Stimulated activated naive CD8-positive, alpha-beta T cell treated with anti-CD3 and anti-CD28 coated beads, Interleukin-15, amount 100 ng/mL, for 72 hours (primary cell): Measurements from ENCODE around the gene THSD7A.

ENCODE experiments used
- ATAC-seq: fragments of 150-1000 bp; cut with Tn5 transposase; 2 replicates; pipeline ENCODE4 v1.10.0; 2021; ENCODE audit warnings: mild to moderate bottlenecking, moderate library complexity
- DNase-seq, 2 donors: peaks; one replicate each; pipeline ENCODE4 v3.0.0; 2021 to 2022
- H3K27ac Mint-ChIP-seq, 2 donors: one replicate each; pipeline ENCODE4 v1.8.0; 2022; ENCODE audit warnings: mild to moderate bottlenecking in 2 of 2, mixed read lengths in 2 of 2, moderate library complexity in 2 of 2
- H3K27me3 Mint-ChIP-seq: one replicate; pipeline ENCODE4 v1.8.0; 2022; ENCODE audit warnings: mixed read lengths
- H3K4me1 Mint-ChIP-seq: one replicate; pipeline ENCODE4 v1.8.0; 2022; ENCODE audit warnings: mild to moderate bottlenecking, mixed read lengths
- H3K4me3 Mint-ChIP-seq, 2 donors: one replicate each; pipeline ENCODE4 v1.8.0; 2022; ENCODE audit warnings: mild to moderate bottlenecking in 2 of 2, mixed read lengths in 2 of 2, moderate library complexity in 1 of 2
- H3K9me3 Mint-ChIP-seq, 2 donors: one replicate each; pipeline ENCODE4 v1.8.0; 2022; ENCODE audit warnings: mixed read lengths in 2 of 2

The THSD7A gene

GRCh38 chr7:11779864-11780674, 51.9 kb downstream of the THSD7A start:
- Mint-ChIP-seq H3K4me3 (no peak overlapping the region), H3K27me3 (no peaks in the 10 kb centered on the region), H3K4me1 (no peaks in the 10 kb centered on the region), H3K27ac (no peak overlapping the region), H3K9me3 (peaks cover 4 to 6% of the 10 kb centered on the region in 2 donors)
- DNase-seq: no peak
- ATAC-seq: no peak

- DNase-seq: no peak
- Mint-ChIP-seq H3K9me3 (peaks cover 4 to 6% of the 10 kb centered on the region in 2 donors), H3K4me1 (no peaks in the 10 kb centered on the region), H3K4me3 (no peak overlapping the region), H3K27me3 (no peaks in the 10 kb centered on the region), H3K27ac (no peak overlapping the region)
- no peak for ATAC-seq
These were observed 56.0 kb downstream of the THSD7A start for GRCh38 chr7:11776039-11776438.

- DNase-seq (no peak), ATAC-seq (no peak)
- Mint-ChIP-seq H3K9me3 (peaks cover 4 to 6% of the 10 kb centered on the region in 2 donors), H3K4me3 (no peak overlapping the region), H3K27ac (no peak overlapping the region), H3K4me1 (no peaks in the 10 kb centered on the region), H3K27me3 (no peaks in the 10 kb centered on the region)
These were observed 56.6 kb downstream of the THSD7A start for GRCh38 chr7:11775401-11775800.

- H3K4me3 Mint-ChIP-seq: no peak overlapping the region
- ATAC-seq (no peak), DNase-seq (no peak)
- no peaks in the 10 kb centered on the region for H3K27me3 Mint-ChIP-seq
- no peaks in the 10 kb centered on the region for H3K4me1 Mint-ChIP-seq
- no peak overlapping the region for H3K27ac Mint-ChIP-seq
- H3K9me3 Mint-ChIP-seq: no peaks in the 10 kb centered on the region
These were observed 63.7 kb downstream of the THSD7A start for GRCh38 chr7:11768263-11768662.

GRCh38 chr7:11767148-11767547, 64.8 kb downstream of the THSD7A start:
- Mint-ChIP-seq H3K4me1 (no peaks in the 10 kb centered on the region), H3K9me3 (no peaks in the 10 kb centered on the region), H3K4me3 (no peak overlapping the region), H3K27me3 (no peaks in the 10 kb centered on the region), H3K27ac (no peak overlapping the region)
- ATAC-seq (no peak), DNase-seq (no peak)

- Mint-ChIP-seq H3K27ac (no peak overlapping the region), H3K4me3 (no peak overlapping the region), H3K4me1 (no peaks in the 10 kb centered on the region), H3K27me3 (no peaks in the 10 kb centered on the region), H3K9me3 (no peaks in the 10 kb centered on the region)
- ATAC-seq (no peak), DNase-seq (no peak)
These were observed 71.6 kb downstream of the THSD7A start for GRCh38 chr7:11760372-11760771.

- Mint-ChIP-seq H3K9me3 (no peaks in the 10 kb centered on the region), H3K27me3 (no peaks in the 10 kb centered on the region), H3K4me3 (no peak overlapping the region), H3K4me1 (no peaks in the 10 kb centered on the region), H3K27ac (no peak overlapping the region)
- no peak for DNase-seq
- ATAC-seq: no peak
These were observed 73.3 kb downstream of the THSD7A start for GRCh38 chr7:11758627-11759111.

- Mint-ChIP-seq H3K27ac (no peak overlapping the region), H3K4me3 (no peak overlapping the region), H3K9me3 (peaks cover 0 to 4% of the 10 kb centered on the region in 2 donors), H3K27me3 (no peaks in the 10 kb centered on the region), H3K4me1 (no peaks in the 10 kb centered on the region)
- DNase-seq: no peak
- no peak for ATAC-seq
These were observed 74.8 kb downstream of the THSD7A start for GRCh38 chr7:11757153-11757552.

GRCh38 chr7:11754933-11755332, 77.1 kb downstream of the THSD7A start:
- DNase-seq (no peak), ATAC-seq (no peak)
- peaks cover 0 to 4% of the 10 kb centered on the region in 2 donors for H3K9me3 Mint-ChIP-seq
- no peaks in the 10 kb centered on the region for H3K4me1 Mint-ChIP-seq
- H3K27ac Mint-ChIP-seq: no peak overlapping the region
- no peaks in the 10 kb centered on the region for H3K27me3 Mint-ChIP-seq
- no peak overlapping the region for H3K4me3 Mint-ChIP-seq

- Mint-ChIP-seq H3K27me3 (no peaks in the 10 kb centered on the region), H3K4me3 (no peak overlapping the region), H3K27ac (no peak overlapping the region), H3K9me3 (peaks cover 0 to 4% of the 10 kb centered on the region in 2 donors), H3K4me1 (no peaks in the 10 kb centered on the region)
- DNase-seq: no peak
- ATAC-seq: no peak
These were observed 77.9 kb downstream of the THSD7A start for GRCh38 chr7:11754123-11754522.

GRCh38 chr7:11753433-11753832, 78.6 kb downstream of the THSD7A start:
- no peak for DNase-seq
- Mint-ChIP-seq H3K27ac (no peak overlapping the region), H3K27me3 (no peaks in the 10 kb centered on the region), H3K9me3 (peaks cover 0 to 4% of the 10 kb centered on the region in 2 donors), H3K4me1 (no peaks in the 10 kb centered on the region), H3K4me3 (no peak overlapping the region)
- ATAC-seq: no peak

- H3K4me3 Mint-ChIP-seq: no peak overlapping the region
- H3K27me3 Mint-ChIP-seq: no peaks in the 10 kb centered on the region
- ATAC-seq (no peak), DNase-seq (no peak)
- H3K4me1 Mint-ChIP-seq: no peaks in the 10 kb centered on the region
- peaks cover 0 to 8% of the 10 kb centered on the region in 2 donors for H3K9me3 Mint-ChIP-seq
- H3K27ac Mint-ChIP-seq: no peak overlapping the region
These were observed 80.1 kb downstream of the THSD7A start for GRCh38 chr7:11751807-11752389.

- Mint-ChIP-seq H3K4me1 (no peaks in the 10 kb centered on the region), H3K27ac (no peak overlapping the region), H3K27me3 (no peaks in the 10 kb centered on the region), H3K4me3 (no peak overlapping the region), H3K9me3 (peaks cover 0 to 8% of the 10 kb centered on the region in 2 donors)
- DNase-seq: no peak
- no peak for ATAC-seq
These were observed 80.7 kb downstream of the THSD7A start for GRCh38 chr7:11751315-11751714.

- no peak overlapping the region for H3K4me3 Mint-ChIP-seq
- H3K4me1 Mint-ChIP-seq: no peaks in the 10 kb centered on the region
- H3K27me3 Mint-ChIP-seq: no peaks in the 10 kb centered on the region
- DNase-seq (no peak), ATAC-seq (no peak)
- H3K9me3 Mint-ChIP-seq: peaks cover 0 to 8% of the 10 kb centered on the region in 2 donors
- H3K27ac Mint-ChIP-seq: no peak overlapping the region
These were observed 81.8 kb downstream of the THSD7A start for GRCh38 chr7:11750191-11750590.

- peaks cover 0 to 8% of the 10 kb centered on the region in 2 donors for H3K9me3 Mint-ChIP-seq
- no peak for DNase-seq
- no peak overlapping the region for H3K27ac Mint-ChIP-seq
- H3K4me1 Mint-ChIP-seq: no peaks in the 10 kb centered on the region
- ATAC-seq: no peak
- H3K4me3 Mint-ChIP-seq: no peak overlapping the region
- H3K27me3 Mint-ChIP-seq: no peaks in the 10 kb centered on the region
These were observed 82.4 kb downstream of the THSD7A start for GRCh38 chr7:11749629-11750028.

GRCh38 chr7:11748884-11749283, 83.1 kb downstream of the THSD7A start:
- Mint-ChIP-seq H3K4me1 (no peaks in the 10 kb centered on the region), H3K27ac (no peak overlapping the region), H3K27me3 (no peaks in the 10 kb centered on the region), H3K9me3 (peaks cover 0 to 8% of the 10 kb centered on the region in 2 donors), H3K4me3 (no peak overlapping the region)
- DNase-seq (no peak), ATAC-seq (no peak)
